Dermis blood vessel endothelial cell (primary cell): ENCODE measurements around the gene ARRB1. TPM values are rescaled to one million over a fixed set of nuclear protein-coding genes. Genes with fewer than 3 reads are reported as not detected.

Experiments
- DNase-seq: peaks from one replicate; pipeline ENCODE4 v3.0.0; 2010
- total RNA-seq: library from RNA; depleted of rRNA; stranded (reverse); fragments of >200 nt; gene quantifications from 2 replicates; pipeline ENCODE4 v1.2.3, GENCODE V29; 2014

ARRB1 gene
- total RNA-seq, 1 donor from 2014 or later: 223 TPM

- DNase-seq: no peak
These were observed 131.6 kb downstream of the ARRB1 start for GRCh38 chr11:75219869-75220268.

DNA sequence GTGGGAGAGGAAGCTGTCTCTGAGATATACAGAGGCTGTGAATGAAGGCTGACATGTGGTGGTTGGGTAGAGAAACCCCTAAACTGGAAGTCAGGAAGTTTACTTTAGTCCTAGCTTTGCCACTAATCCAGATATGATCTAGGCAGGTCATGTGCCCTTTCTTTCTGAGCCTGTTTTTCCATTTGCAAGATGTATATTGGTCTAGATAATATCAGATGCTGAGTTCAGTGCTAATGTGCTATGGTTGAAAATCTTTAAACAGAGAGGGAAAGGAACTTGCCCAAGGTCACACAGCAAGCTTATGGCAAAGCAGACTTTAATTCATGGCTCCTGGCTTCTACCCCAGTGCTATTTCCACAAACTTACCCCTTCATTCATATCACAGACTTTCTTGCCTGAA, 136.6 kb downstream of the ARRB1 start:
- DNase-seq: no peak

DNA sequence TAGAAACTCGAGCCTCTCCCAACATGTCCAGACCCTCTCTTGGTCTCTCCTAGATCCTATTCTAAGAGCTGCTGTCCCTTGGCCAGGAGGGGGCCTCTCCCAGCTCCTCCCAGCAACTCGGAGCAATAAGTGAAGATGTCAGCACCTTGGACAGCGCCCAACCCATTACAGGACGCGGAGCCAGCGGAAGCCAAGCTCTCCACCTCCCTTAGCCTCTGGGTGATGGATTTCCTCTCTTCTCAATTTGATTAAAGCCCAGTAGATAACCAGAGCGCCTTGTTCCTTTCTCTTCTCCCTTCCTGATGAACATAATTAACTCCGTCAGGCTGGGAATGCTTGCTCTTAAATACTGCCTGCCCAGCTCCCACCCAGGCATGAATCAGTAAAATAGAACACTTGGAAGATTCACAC, 137.0 kb downstream of the ARRB1 start:
- DNase-seq: peak; percentile 93

Other genes with a start within 250 kb of the ARRB1 start
- gene SLCO2B1, start 200.6 kb downstream of the ARRB1 start, total RNA-seq: 3.7 and 7.8 TPM in 2 replicates
- gene TPBGL, start 110.9 kb downstream of the ARRB1 start, total RNA-seq: 0.17 TPM in 1 of 2 replicates, not detected in the other
- 2,018 and 2,797 TPM in 2 replicates for gene RPS3, start 47.9 kb upstream of the ARRB1 start, total RNA-seq
- gene KLHL35, start 81.5 kb upstream of the ARRB1 start, total RNA-seq: 0.85 and 1.5 TPM in 2 replicates
- gene GDPD5, start 174.3 kb upstream of the ARRB1 start, total RNA-seq: 37.4 and 40.7 TPM in 2 replicates
- gene SERPINH1, start 210.6 kb upstream of the ARRB1 start, total RNA-seq: 552 and 903 TPM in 2 replicates